ENCODE data around the gene PADI1.

The PADI1 gene

GRCh38 chr1:17212487-17213121, 7.7 kb downstream of the PADI1 start:
- Histone ChIP-seq H3K9ac (no peak overlapping the region), H3K4me2 (ENCODE audit: low read length) (peak overlapping the region; percentile 45), H3K36me3 (ENCODE audit: control insufficient read depth, insufficient read depth, low read length) (no peaks in the 10 kb centered on the region), H3K79me2 (no peaks in the 10 kb centered on the region), H3K27ac (no peak overlapping the region), H3K4me1 (peaks cover 3% of the 10 kb centered on the region), H3K4me3 (ENCODE audit: low read depth, low read length) (no peak overlapping the region), H2AFZ (no peak overlapping the region), H3K27me3 (ENCODE audit: control insufficient read depth, insufficient read depth, low read length) (no peaks in the 10 kb centered on the region), H3K9me3 (ENCODE audit: control insufficient read depth, low read length) (no peaks in the 10 kb centered on the region)
- TF ChIP-seq CTCF (IDR thresholded peaks at IDR 0.05) = no peak

- Histone ChIP-seq H3K36me3 (ENCODE audit: control insufficient read depth, insufficient read depth, low read length) (no peaks in the 10 kb centered on the region), H3K27ac (no peak overlapping the region), H3K4me3 (ENCODE audit: low read depth, low read length) (no peak overlapping the region), H3K79me2 (no peaks in the 10 kb centered on the region), H3K4me1 (peaks cover 3% of the 10 kb centered on the region), H3K9ac (no peak overlapping the region), H2AFZ (no peak overlapping the region), H3K9me3 (ENCODE audit: control insufficient read depth, low read length) (no peaks in the 10 kb centered on the region), H3K4me2 (ENCODE audit: low read length) (peak overlapping the region; percentile 49), H3K27me3 (ENCODE audit: control insufficient read depth, insufficient read depth, low read length) (no peaks in the 10 kb centered on the region)
- no peak for TF ChIP-seq CTCF (IDR thresholded peaks at IDR 0.05)
Observed at GRCh38 chr1:17213148-17213781, 8.3 kb downstream of the PADI1 start.

GRCh38 chr1:17213782-17214148, 8.8 kb downstream of the PADI1 start:
- Histone ChIP-seq H3K4me3 (ENCODE audit: low read depth, low read length) (no peak overlapping the region), H3K27ac (no peak overlapping the region), H3K9ac (no peak overlapping the region), H3K27me3 (ENCODE audit: control insufficient read depth, insufficient read depth, low read length) (no peaks in the 10 kb centered on the region), H2AFZ (no peak overlapping the region), H3K4me1 (peaks cover 3% of the 10 kb centered on the region), H3K9me3 (ENCODE audit: control insufficient read depth, low read length) (no peaks in the 10 kb centered on the region), H3K79me2 (no peaks in the 10 kb centered on the region), H3K36me3 (ENCODE audit: control insufficient read depth, insufficient read depth, low read length) (no peaks in the 10 kb centered on the region), H3K4me2 (ENCODE audit: low read length) (no peak overlapping the region)
- no peak for TF ChIP-seq CTCF (IDR thresholded peaks at IDR 0.05)

GRCh38 chr1:17214876-17215544, 10.1 kb downstream of the PADI1 start:
- Histone ChIP-seq H3K27me3 (ENCODE audit: control insufficient read depth, insufficient read depth, low read length) (no peaks in the 10 kb centered on the region), H3K27ac (no peak overlapping the region), H3K36me3 (ENCODE audit: control insufficient read depth, insufficient read depth, low read length) (no peaks in the 10 kb centered on the region), H3K4me2 (ENCODE audit: low read length) (no peak overlapping the region), H3K9me3 (ENCODE audit: control insufficient read depth, low read length) (no peaks in the 10 kb centered on the region), H3K79me2 (no peaks in the 10 kb centered on the region), H3K9ac (no peak overlapping the region), H3K4me3 (ENCODE audit: low read depth, low read length) (no peak overlapping the region), H2AFZ (no peak overlapping the region), H3K4me1 (peaks cover 3% of the 10 kb centered on the region)
- TF ChIP-seq CTCF (IDR thresholded peaks at IDR 0.05) = no peak
